HG03135 (cell line): ENCODE measurements around the gene KLHL1.
A peak's percentile ranks its signal among the peaks of the same experiment; 100 is the strongest.
"Not testable (repeated sequence)": the region's sequence is repeated elsewhere in the genome, so short reads cannot be mapped to it uniquely, and the experiment has no call there.

Experiments
- ATAC-seq: cut with Tn5 transposase; IDR thresholded peaks from one replicate; pipeline ENCODE4 v1.9.1; 2021; ENCODE audit warnings: mild to moderate bottlenecking, moderate library complexity; ENCODE audit not compliant: unreplicated experiment

The KLHL1 gene

GRCh38 chr13:70108356-70109105, at the start of gene KLHL1:
KLHL1 (minus strand) TSS chr13:70108452; CDS start chr13:70107699, 753 bp downstream.
- no peak for ATAC-seq

GRCh38 chr13:70142658-70143057, 34.4 kb upstream of the KLHL1 start:
- ATAC-seq: not testable (repeated sequence)

- no peak for ATAC-seq
Observed at GRCh38 chr13:70128098-70128497, 19.8 kb upstream of the KLHL1 start.

- ATAC-seq: no peak
Observed at GRCh38 chr13:70125693-70126092, 17.4 kb upstream of the KLHL1 start.

- ATAC-seq: no peak
Observed at GRCh38 chr13:70117338-70117905, 9.2 kb upstream of the KLHL1 start.

- ATAC-seq: no peak
Observed at GRCh38 chr13:70107498-70108281, 562 bp downstream of the KLHL1 start, which contains the start of gene ATXN8OS. ATXN8OS (plus strand) TSS chr13:70107826.

GRCh38 chr13:70107125-70107497, 1.1 kb downstream of the KLHL1 start:
- no peak for ATAC-seq

GRCh38 chr13:70104481-70104880, 3.8 kb downstream of the KLHL1 start:
- no peak for ATAC-seq

- ATAC-seq: no peak
Observed at GRCh38 chr13:70098669-70099068, 9.6 kb downstream of the KLHL1 start.

- peak; percentile 94 for ATAC-seq
Observed at GRCh38 chr13:70090036-70090723, 18.1 kb downstream of the KLHL1 start.

- ATAC-seq: no peak
Observed at GRCh38 chr13:70088926-70089325, 19.3 kb downstream of the KLHL1 start.

GRCh38 chr13:70087247-70087646, 21.0 kb downstream of the KLHL1 start:
- no peak for ATAC-seq

GRCh38 chr13:70080012-70080411, 28.2 kb downstream of the KLHL1 start:
- ATAC-seq: no peak

GRCh38 chr13:70054572-70054971, 53.7 kb downstream of the KLHL1 start:
- ATAC-seq: no peak

GRCh38 chr13:70051531-70051930, 56.7 kb downstream of the KLHL1 start:
- ATAC-seq: no peak

GRCh38 chr13:70043685-70044084, 64.6 kb downstream of the KLHL1 start:
- no peak for ATAC-seq

- no peak for ATAC-seq
Observed at GRCh38 chr13:70042193-70042592, 66.1 kb downstream of the KLHL1 start.

GRCh38 chr13:70034286-70034685, 74.0 kb downstream of the KLHL1 start:
- ATAC-seq: no peak

GRCh38 chr13:70027551-70027950, 80.7 kb downstream of the KLHL1 start:
- ATAC-seq: no peak

- no peak for ATAC-seq
Observed at GRCh38 chr13:70023516-70023915, 84.7 kb downstream of the KLHL1 start.

GRCh38 chr13:70022646-70023045, 85.6 kb downstream of the KLHL1 start:
- no peak for ATAC-seq
